Tibial nerve (tissue), 4 donors: Measurements from ENCODE around the gene APPL1. TPM values are rescaled to one million over a fixed set of nuclear protein-coding genes. Genes with fewer than 3 reads are reported as not detected.

Experiments used
- DNase-seq, 2 donors: peaks; one replicate each; pipeline ENCODE4 v3.0.0-alpha.2; 2019; ENCODE audit warnings: low spot score in 2 of 2
- H3K27ac ChIP-seq, 4 donors: fragments of 200-600 bp; sonication (generic) in 3 of 4; one replicate each; pipeline ENCODE4 v1.5.1; 2017 to 2019; ENCODE audit warnings: mild to moderate bottlenecking in 1 of 4
- H3K27me3 ChIP-seq, 2 donors: fragments of 200-600 bp; sonication (generic) in 1 of 2; one replicate each; pipeline versions ENCODE4 v1.5.1 to v1.6.0; 2017 to 2019
- H3K36me3 ChIP-seq, 3 donors: fragments of 200-600 bp; sonication (generic); one replicate each; pipeline ENCODE4 v1.5.1; 2018 to 2019
- H3K4me1 ChIP-seq, 4 donors: fragments of 200-600 bp; sonication (generic) in 3 of 4; one replicate each; pipeline ENCODE4 v1.5.1; 2017 to 2019
- H3K4me3 ChIP-seq, 4 donors: fragments of 200-600 bp; sonication (generic) in 3 of 4; one replicate each; pipeline ENCODE4 v1.5.1; 2017 to 2019; ENCODE audit warnings: mild to moderate bottlenecking in 1 of 4, moderate library complexity in 1 of 4
- H3K9me3 ChIP-seq, 4 donors: fragments of 200-600 bp; sonication (generic) in 3 of 4; one replicate each; pipeline ENCODE4 v1.5.1; 2017 to 2019
- EP300 ChIP-seq, 2 donors: sonication (generic); formaldehyde crosslinking; IDR thresholded peaks; one replicate each; pipeline ENCODE4 v1.6.1; 2017; ENCODE audit warnings: antibody characterized with exemption in 2 of 2, mild to moderate bottlenecking in 1 of 2
- POLR2A ChIP-seq, 2 donors: fragments of 450-650 bp; IDR thresholded peaks; one replicate each; pipeline ENCODE4 v1.6.1; 2017; ENCODE audit warnings: antibody characterized with exemption in 2 of 2, mild to moderate bottlenecking in 2 of 2, moderate library complexity in 2 of 2
- WGBS, 2 donors: methylation state at CpG; one replicate each; pipeline ENCODE4 v1.1.5; 2018; 5-methylcytosine and 5-hydroxymethylcytosine counted together
- total RNA-seq, 4 donors: library from RNA; depleted of rRNA; stranded (reverse); fragments of >200 nt; gene quantifications; one replicate each; pipeline ENCODE4 v1.1.0, GENCODE V29; 2016
- TF ChIP-seq, protein P1 (sequence below), 5 experiments: fragments of 200-600 bp in 3 of 5; fragments of 450-650 bp in 2 of 5; sonication (generic) in 3 of 5; IDR thresholded peaks; one replicate each; pipeline ENCODE4 v1.5.1; 2016 to 2019; ENCODE audit warnings: antibody characterized with exemption in 5 of 5, mild to moderate bottlenecking in 3 of 5, moderate library complexity in 2 of 5

Gene APPL1
- total RNA-seq, 4 donors from 2014 or later: 32.8 to 37.2 (median 33.0) TPM

GRCh38 chr3:57244946-57245345, 17.4 kb downstream of the APPL1 start:
- Histone ChIP-seq H3K36me3 (peaks cover 0 to 96% (median 0%) of the 10 kb centered on the region in 3 donors), H3K9me3 (no peaks in the 10 kb centered on the region), H3K4me1 (no peaks in the 10 kb centered on the region), H3K4me3 (no peak overlapping the region), H3K27ac (no peak overlapping the region), H3K27me3 (no peaks in the 10 kb centered on the region)
- no peak for TF ChIP-seq POLR2A (IDR thresholded peaks at IDR 0.05)
- no peak for TF ChIP-seq EP300 (IDR thresholded peaks at IDR 0.05)
- TF ChIP-seq, protein P1, sequence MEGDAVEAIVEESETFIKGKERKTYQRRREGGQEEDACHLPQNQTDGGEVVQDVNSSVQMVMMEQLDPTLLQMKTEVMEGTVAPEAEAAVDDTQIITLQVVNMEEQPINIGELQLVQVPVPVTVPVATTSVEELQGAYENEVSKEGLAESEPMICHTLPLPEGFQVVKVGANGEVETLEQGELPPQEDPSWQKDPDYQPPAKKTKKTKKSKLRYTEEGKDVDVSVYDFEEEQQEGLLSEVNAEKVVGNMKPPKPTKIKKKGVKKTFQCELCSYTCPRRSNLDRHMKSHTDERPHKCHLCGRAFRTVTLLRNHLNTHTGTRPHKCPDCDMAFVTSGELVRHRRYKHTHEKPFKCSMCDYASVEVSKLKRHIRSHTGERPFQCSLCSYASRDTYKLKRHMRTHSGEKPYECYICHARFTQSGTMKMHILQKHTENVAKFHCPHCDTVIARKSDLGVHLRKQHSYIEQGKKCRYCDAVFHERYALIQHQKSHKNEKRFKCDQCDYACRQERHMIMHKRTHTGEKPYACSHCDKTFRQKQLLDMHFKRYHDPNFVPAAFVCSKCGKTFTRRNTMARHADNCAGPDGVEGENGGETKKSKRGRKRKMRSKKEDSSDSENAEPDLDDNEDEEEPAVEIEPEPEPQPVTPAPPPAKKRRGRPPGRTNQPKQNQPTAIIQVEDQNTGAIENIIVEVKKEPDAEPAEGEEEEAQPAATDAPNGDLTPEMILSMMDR (IDR thresholded peaks at IDR 0.05): no peak
- 86 to 88% methylated on average over 2 of the region's 2 CpGs for WGBS, 2 donors
- no peak for DNase-seq

- Histone ChIP-seq H3K27ac (no peak overlapping the region), H3K9me3 (no peaks in the 10 kb centered on the region), H3K36me3 (peaks cover 0 to 55% (median 4%) of the 10 kb centered on the region in 3 donors), H3K4me3 (no peak overlapping the region), H3K4me1 (peaks cover 0 to 6% (median 0%) of the 10 kb centered on the region in 4 donors), H3K27me3 (no peaks in the 10 kb centered on the region)
- 60 to 64% methylated on average over 1 of the region's 1 CpG for WGBS, 2 donors
- TF ChIP-seq POLR2A (IDR thresholded peaks at IDR 0.05): no peak
- TF ChIP-seq, protein P1 (IDR thresholded peaks at IDR 0.05): no peak
- no peak for DNase-seq
Measured at GRCh38 chr3:57252404-57252803, 24.9 kb downstream of the APPL1 start.

DNA sequence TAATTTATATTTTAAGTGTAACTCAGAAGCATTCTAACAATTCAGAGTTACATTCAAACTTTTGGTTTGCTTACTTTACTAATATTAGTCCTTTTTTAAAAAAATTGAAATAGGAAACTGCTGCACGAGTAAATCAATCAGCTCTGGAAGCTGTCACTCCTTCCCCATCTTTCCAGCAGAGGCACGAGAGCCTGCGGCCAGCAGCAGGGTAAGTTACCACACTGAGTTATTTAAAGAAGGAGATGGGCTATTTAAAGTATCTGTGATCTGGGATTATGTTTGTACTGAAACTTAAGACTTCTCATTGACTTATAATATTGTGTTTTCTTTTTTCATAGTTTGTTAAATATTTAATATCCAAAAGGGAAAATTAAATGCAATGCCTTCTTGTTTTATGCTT, 29.3 kb downstream of the APPL1 start:
- no peaks in the 10 kb centered on the region for H3K9me3 ChIP-seq
- no peak overlapping the region for H3K4me3 ChIP-seq
- peaks cover 0 to 68% (median 13%) of the 10 kb centered on the region in 3 donors for H3K36me3 ChIP-seq
- peaks cover 0 to 6% (median 0%) of the 10 kb centered on the region in 4 donors for H3K4me1 ChIP-seq
- H3K27me3 ChIP-seq: no peaks in the 10 kb centered on the region
- 74 to 82% methylated on average over 3 of the region's 3 CpGs for WGBS, 2 donors
- H3K27ac ChIP-seq: no peak overlapping the region
- no peak for DNase-seq
- TF ChIP-seq POLR2A (IDR thresholded peaks at IDR 0.05): no peak
- TF ChIP-seq, protein P1 (IDR thresholded peaks at IDR 0.05): no peak
- TF ChIP-seq EP300 (IDR thresholded peaks at IDR 0.05): no peak

DNA sequence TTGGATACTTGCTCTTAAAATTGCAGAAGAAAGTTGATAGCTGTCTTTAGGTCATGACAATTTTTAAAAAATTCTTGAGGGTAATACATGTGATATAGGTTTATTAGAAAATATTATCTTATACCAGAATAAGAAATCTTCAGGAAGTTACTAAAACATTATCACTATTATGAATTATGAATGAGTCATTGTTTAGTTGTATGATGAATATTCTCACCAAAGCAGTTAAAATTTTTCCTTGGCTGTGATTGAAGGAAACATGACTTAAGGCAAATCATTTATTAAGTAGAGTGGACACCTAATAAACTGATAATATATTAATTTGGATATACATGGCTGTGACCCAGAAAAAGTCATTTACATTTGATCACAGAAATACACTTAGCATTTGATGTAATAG, 30.1 kb downstream of the APPL1 start:
- peaks cover 0 to 76% (median 13%) of the 10 kb centered on the region in 3 donors for H3K36me3 ChIP-seq

DNA sequence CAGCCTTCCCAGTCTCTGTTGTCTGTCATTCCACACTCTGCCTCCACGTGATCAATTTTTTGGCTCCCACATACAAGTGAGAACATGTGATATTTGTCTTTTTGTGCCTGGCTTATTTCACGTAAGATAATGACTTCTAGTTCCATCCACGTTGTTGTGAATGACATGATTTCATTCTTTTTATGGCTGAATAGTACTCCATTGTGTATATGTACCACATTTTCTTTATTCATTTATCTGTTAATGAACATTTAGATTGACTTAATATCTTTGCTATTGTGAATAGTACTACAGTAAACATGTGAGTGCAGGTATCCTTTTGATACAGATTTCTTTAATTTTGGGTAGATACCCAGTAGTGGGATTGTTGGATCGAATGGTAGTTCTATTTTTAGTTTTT, 33.6 kb downstream of the APPL1 start:
- Histone ChIP-seq H3K36me3 (peaks cover 0 to 94% (median 9%) of the 10 kb centered on the region in 3 donors), H3K4me1 (no peaks in the 10 kb centered on the region), H3K27me3 (no peaks in the 10 kb centered on the region), H3K27ac (no peak overlapping the region), H3K9me3 (peaks cover 0 to 12% (median 0%) of the 10 kb centered on the region in 4 donors), H3K4me3 (no peak overlapping the region)
- TF ChIP-seq, protein P1 (IDR thresholded peaks at IDR 0.05): no peak
- TF ChIP-seq EP300 (IDR thresholded peaks at IDR 0.05): no peak
- TF ChIP-seq POLR2A (IDR thresholded peaks at IDR 0.05): no peak
- no peak for DNase-seq
- 89 to 93% methylated on average over 4 of the region's 4 CpGs for WGBS, 2 donors

More for the DNA sequence above, 30.1 kb downstream of the APPL1 start:
- TF ChIP-seq POLR2A (IDR thresholded peaks at IDR 0.05) (no peak), EP300 (IDR thresholded peaks at IDR 0.05) (no peak)
- TF ChIP-seq, protein P1 (IDR thresholded peaks at IDR 0.05): no peak
- Histone ChIP-seq H3K4me3 (no peak overlapping the region), H3K4me1 (peaks cover 0 to 4% (median 0%) of the 10 kb centered on the region in 4 donors), H3K9me3 (no peaks in the 10 kb centered on the region), H3K27me3 (no peaks in the 10 kb centered on the region), H3K27ac (no peak overlapping the region)
- DNase-seq: no peak
